Colonic mucosa (tissue), 4 donors: ENCODE data around the gene TOPAZ1. TPM values are rescaled to one million over a fixed set of nuclear protein-coding genes. Genes with fewer than 3 reads are reported as not detected.

Experiments used
- DNase-seq: peaks from one replicate; pipeline ENCODE4 v3.0.0-alpha.2; 2020
- H3K27ac ChIP-seq: fragments of 200-600 bp; one replicate; pipeline ENCODE4 v1.8.0; 2021
- H3K27me3 ChIP-seq: fragments of 200-600 bp; one replicate; pipeline ENCODE4 v1.8.0; 2021
- H3K36me3 ChIP-seq: fragments of 200-600 bp; one replicate; pipeline ENCODE4 v1.8.0; 2021
- H3K4me1 ChIP-seq: fragments of 200-600 bp; one replicate; pipeline ENCODE4 v1.8.0; 2021; ENCODE audit warnings: mild to moderate bottlenecking
- H3K4me3 ChIP-seq: fragments of 200-600 bp; one replicate; pipeline ENCODE4 v1.8.0; 2021
- H3K9ac ChIP-seq, 2 donors: one replicate each; pipeline ENCODE4 v1.7.0; 2013; ENCODE audit warnings: control low read depth in 2 of 2, low read depth in 2 of 2, low read length in 2 of 2
- H3K9me3 ChIP-seq: fragments of 200-600 bp; one replicate; pipeline ENCODE4 v1.8.0; 2021
- CTCF ChIP-seq: fragments of 200-600 bp; IDR thresholded peaks from one replicate; pipeline ENCODE4 v1.8.0; 2022; ENCODE audit warnings: antibody characterized with exemption, mild to moderate bottlenecking
- intact Hi-C: fragments of 100-400 bp; cut with DNase I; formaldehyde crosslinking; loops from one replicate; pipeline ENCODE4 v1.14.1; 2022
- total RNA-seq, 2 donors: library from RNA; stranded (reverse); fragmentation: NEBNext Ultra II Directional in 1 of 2; extraction: Animal tissue kit (Norgen Biotek cat#: 25700) in 1 of 2; gene quantifications; one replicate each; pipeline ENCODE4 v1.2.1, GENCODE V29; 2021
- donor health status: healthy.
- donor health status: DM: no; HTN: no; CAD: no.
- donor health status: DM: no; HTN: no; CAD: no.

TOPAZ1 gene
- total RNA-seq = not detected

DNA sequence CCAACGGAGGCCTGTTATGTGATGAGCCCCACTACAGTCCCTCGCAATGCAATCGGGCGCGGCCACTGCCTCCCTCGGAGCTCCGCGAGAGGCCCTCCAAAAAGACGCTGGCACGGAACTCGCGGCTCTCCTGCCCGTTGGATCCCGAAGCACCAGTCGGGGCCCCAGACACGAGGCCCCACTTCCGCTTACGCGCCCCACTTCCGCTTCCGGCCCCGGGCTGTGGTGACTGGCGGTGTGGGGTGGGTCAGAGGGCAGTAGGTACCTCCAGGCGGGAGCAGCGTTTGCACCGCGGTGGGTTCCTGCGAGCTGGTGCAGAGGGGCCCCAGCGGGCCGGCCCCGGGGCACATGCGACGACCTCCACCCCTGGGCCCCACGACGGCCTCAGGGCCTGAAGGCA is at the start of gene TOPAZ1:
Gene TOPAZ1, plus strand, starts transcription at position 181 of the 400 bp plus-strand sequence. Its CDS starts 168 bp downstream, at position 349.
- no peak within 1 kb of the TSS for H3K9ac ChIP-seq
- H3K4me1 ChIP-seq = no peaks in the 10 kb centered on the region
- no peak within 1 kb of the TSS for H3K27ac ChIP-seq
- intact Hi-C loops = no loop called here
- no peaks in the 10 kb centered on the region for H3K9me3 ChIP-seq
- DNase-seq = no peak
- H3K27me3 ChIP-seq = no peaks in the 10 kb centered on the region
- H3K4me3 ChIP-seq = no peak within 1 kb of the TSS
- TF ChIP-seq CTCF = no peak
- H3K36me3 ChIP-seq = no peaks in the 10 kb centered on the region

- Histone ChIP-seq H3K4me1 (no peaks in the 10 kb centered on the region), H3K9ac (no peak overlapping the region), H3K4me3 (no peak overlapping the region), H3K9me3 (no peaks in the 10 kb centered on the region), H3K27ac (no peak overlapping the region), H3K27me3 (no peaks in the 10 kb centered on the region), H3K36me3 (no peaks in the 10 kb centered on the region)
- intact Hi-C loops = loop anchor here (5.0 to 10.0 kb wide), 2 partner anchors 346 to 424 kb away; no protein-coding TSS in a partner anchor
- DNase-seq = peak; percentile 73
- TF ChIP-seq CTCF = peak; percentile 80
These were observed 43.1 kb upstream of the TOPAZ1 start for GRCh38 chr3:44198284-44199269.

DNA sequence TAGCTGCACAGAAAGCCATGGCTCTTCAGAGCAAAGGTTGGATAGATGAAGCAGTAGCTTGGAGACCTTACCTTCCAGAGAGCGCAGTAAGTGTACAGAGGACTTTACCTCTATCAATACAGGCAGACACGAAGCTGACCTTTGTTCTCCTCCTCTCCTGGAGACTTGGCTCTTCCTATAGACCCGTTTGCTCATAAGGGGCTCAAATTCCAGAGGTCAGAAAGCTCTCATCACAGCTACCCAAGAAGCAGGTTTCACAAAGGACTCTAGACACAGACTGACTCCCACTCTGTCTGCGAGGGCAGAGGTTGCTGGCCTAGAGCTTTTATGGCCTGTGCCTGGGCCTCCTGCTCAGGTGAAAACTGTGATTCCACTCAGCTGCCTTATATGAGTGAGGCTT is 35.4 kb upstream of the TOPAZ1 start:
- no peak overlapping the region for H3K27ac ChIP-seq
- no peaks in the 10 kb centered on the region for H3K4me1 ChIP-seq
- intact Hi-C loops = no loop called here
- H3K9me3 ChIP-seq = no peaks in the 10 kb centered on the region
- no peak for TF ChIP-seq CTCF
- H3K9ac ChIP-seq = no peak overlapping the region
- no peaks in the 10 kb centered on the region for H3K36me3 ChIP-seq
- H3K27me3 ChIP-seq = no peaks in the 10 kb centered on the region
- no peak overlapping the region for H3K4me3 ChIP-seq
- DNase-seq = no peak

- no peak for DNase-seq
- TF ChIP-seq CTCF = no peak
- Histone ChIP-seq H3K27ac (no peak overlapping the region), H3K9me3 (no peaks in the 10 kb centered on the region), H3K4me3 (no peak overlapping the region), H3K36me3 (no peaks in the 10 kb centered on the region), H3K9ac (no peak overlapping the region), H3K4me1 (no peaks in the 10 kb centered on the region), H3K27me3 (no peaks in the 10 kb centered on the region)
- intact Hi-C loops = no loop called here
These were observed 34.6 kb upstream of the TOPAZ1 start for GRCh38 chr3:44206862-44207652.

GRCh38 chr3:44208086-44208485 is 33.6 kb upstream of the TOPAZ1 start:
- Histone ChIP-seq H3K4me3 (no peak overlapping the region), H3K27me3 (no peaks in the 10 kb centered on the region), H3K9ac (no peak overlapping the region), H3K27ac (no peak overlapping the region), H3K4me1 (no peaks in the 10 kb centered on the region), H3K36me3 (no peaks in the 10 kb centered on the region), H3K9me3 (no peaks in the 10 kb centered on the region)
- intact Hi-C loops = no loop called here
- no peak for TF ChIP-seq CTCF
- no peak for DNase-seq
